Gastrocnemius medialis (tissue), 4 donors: ENCODE measurements around the gene ZNF324.

Source experiments
- POLR2A ChIP-seq, 2 donors: fragments of 450-650 bp; IDR thresholded peaks; one replicate each; pipeline ENCODE4 v1.6.1; 2017; ENCODE audit warnings: antibody characterized with exemption in 2 of 2, mild to moderate bottlenecking in 2 of 2, moderate library complexity in 2 of 2
- TF ChIP-seq, protein P1 (sequence below), 5 experiments: fragments of 450-650 bp in 3 of 5; fragments of 200-600 bp in 2 of 5; sonication (generic) in 2 of 5; IDR thresholded peaks in 4 of 5; conservative IDR thresholded peaks in 1 of 5; 1 replicate in 4 of 5; 2 replicates in 1 of 5; pipeline ENCODE4 v1.5.1; 2016 to 2019; ENCODE audit warnings: antibody characterized with exemption in 5 of 5, mild to moderate bottlenecking in 3 of 5, moderate library complexity in 3 of 5

DNA sequence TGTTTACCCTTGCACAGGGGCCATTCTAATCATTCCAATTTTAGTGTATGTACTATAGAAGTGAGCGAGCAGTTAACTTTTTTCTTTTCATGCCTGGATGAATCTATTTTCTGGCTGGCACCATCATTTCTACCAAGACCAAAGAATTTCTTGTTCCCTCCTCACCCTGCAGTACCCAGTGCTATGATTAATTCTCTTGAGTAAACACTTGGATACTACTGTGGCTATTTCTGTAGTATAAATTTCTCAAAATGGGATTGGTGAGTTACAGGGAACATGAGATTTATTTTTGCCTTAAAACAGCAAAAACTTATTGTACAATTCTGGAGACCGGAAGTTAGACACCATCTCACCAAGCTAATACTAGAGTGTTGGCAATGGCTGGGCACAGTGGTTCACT lies 16.9 kb downstream of the ZNF324 start:
- TF ChIP-seq, protein P1, sequence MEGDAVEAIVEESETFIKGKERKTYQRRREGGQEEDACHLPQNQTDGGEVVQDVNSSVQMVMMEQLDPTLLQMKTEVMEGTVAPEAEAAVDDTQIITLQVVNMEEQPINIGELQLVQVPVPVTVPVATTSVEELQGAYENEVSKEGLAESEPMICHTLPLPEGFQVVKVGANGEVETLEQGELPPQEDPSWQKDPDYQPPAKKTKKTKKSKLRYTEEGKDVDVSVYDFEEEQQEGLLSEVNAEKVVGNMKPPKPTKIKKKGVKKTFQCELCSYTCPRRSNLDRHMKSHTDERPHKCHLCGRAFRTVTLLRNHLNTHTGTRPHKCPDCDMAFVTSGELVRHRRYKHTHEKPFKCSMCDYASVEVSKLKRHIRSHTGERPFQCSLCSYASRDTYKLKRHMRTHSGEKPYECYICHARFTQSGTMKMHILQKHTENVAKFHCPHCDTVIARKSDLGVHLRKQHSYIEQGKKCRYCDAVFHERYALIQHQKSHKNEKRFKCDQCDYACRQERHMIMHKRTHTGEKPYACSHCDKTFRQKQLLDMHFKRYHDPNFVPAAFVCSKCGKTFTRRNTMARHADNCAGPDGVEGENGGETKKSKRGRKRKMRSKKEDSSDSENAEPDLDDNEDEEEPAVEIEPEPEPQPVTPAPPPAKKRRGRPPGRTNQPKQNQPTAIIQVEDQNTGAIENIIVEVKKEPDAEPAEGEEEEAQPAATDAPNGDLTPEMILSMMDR (IDR thresholded peaks at IDR 0.05 in 4 of 5, conservative IDR thresholded peaks at IDR 0.05 in 1 of 5): no peak
- no peak for TF ChIP-seq POLR2A (IDR thresholded peaks at IDR 0.05)
